ENCODE results near the gene ERCC2.

GRCh38 chr19:45356760-45357444, 13.5 kb downstream of the ERCC2 start:
- TF ChIP-seq, protein P1, sequence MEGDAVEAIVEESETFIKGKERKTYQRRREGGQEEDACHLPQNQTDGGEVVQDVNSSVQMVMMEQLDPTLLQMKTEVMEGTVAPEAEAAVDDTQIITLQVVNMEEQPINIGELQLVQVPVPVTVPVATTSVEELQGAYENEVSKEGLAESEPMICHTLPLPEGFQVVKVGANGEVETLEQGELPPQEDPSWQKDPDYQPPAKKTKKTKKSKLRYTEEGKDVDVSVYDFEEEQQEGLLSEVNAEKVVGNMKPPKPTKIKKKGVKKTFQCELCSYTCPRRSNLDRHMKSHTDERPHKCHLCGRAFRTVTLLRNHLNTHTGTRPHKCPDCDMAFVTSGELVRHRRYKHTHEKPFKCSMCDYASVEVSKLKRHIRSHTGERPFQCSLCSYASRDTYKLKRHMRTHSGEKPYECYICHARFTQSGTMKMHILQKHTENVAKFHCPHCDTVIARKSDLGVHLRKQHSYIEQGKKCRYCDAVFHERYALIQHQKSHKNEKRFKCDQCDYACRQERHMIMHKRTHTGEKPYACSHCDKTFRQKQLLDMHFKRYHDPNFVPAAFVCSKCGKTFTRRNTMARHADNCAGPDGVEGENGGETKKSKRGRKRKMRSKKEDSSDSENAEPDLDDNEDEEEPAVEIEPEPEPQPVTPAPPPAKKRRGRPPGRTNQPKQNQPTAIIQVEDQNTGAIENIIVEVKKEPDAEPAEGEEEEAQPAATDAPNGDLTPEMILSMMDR (IDR thresholded peaks at IDR 0.05), result no peak
- TF ChIP-seq POLR2A (IDR thresholded peaks at IDR 0.05), result no peak

Data from transverse colon (tissue), 3 donors.